GM18502 (cell line): ENCODE measurements around the gene CCDC61.
A peak's percentile ranks its signal among the peaks of the same experiment; 100 is the strongest.

Experiments
- ATAC-seq: cut with Tn5 transposase; IDR thresholded peaks from one replicate; pipeline ENCODE4 v1.9.1; 2021; ENCODE audit warnings: mild to moderate bottlenecking; ENCODE audit not compliant: unreplicated experiment, poor library complexity

CCDC61 gene

DNA sequence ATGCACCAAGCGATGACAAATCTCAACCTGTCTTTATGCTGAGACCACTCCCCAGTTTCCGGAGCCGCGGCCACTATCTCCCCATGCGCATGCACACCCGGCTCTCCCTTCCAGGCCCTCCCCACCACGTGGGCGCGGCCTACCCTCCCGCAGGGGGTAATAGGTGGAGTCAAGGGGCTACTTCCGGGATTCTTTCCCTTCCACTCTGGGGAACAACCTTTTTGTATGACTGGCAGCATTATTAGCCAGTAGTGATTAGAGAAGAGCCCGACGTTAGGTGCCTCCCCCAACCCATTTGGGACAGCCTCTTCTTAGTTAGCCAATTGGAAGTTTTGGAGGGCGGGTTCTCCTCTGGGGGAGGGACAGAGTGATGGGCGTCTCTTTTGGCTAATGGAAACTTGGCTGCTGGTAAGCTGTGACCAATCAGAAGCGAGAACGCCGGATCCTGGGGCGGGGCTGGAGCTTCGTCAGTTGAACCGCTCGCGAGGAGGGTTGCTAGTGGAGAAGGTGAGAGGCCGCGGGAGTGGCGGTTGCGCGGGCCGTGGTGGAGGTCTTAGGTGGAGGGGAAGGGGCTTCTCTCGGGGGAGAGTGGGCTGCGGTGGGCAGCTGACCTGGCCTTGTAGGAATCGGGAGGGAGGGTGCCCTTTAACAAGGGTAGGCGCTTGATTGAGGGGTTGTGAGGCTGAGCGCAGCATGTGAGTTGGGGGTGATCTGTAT lies at the start of gene CCDC61:
CCDC61 (plus strand) TSS at position 470 of the 717 bp plus-strand sequence. CDS start 7,552 bp downstream, outside the sequence.
- ATAC-seq = peak; percentile 94

- ATAC-seq = no peak
These were observed 47.3 kb upstream of the CCDC61 start for GRCh38 chr19:45947926-45948325.

- no peak for ATAC-seq
These were observed 43.0 kb upstream of the CCDC61 start for GRCh38 chr19:45952341-45952685.

- no peak for ATAC-seq
These were observed 42.4 kb upstream of the CCDC61 start for GRCh38 chr19:45952686-45953505.

DNA sequence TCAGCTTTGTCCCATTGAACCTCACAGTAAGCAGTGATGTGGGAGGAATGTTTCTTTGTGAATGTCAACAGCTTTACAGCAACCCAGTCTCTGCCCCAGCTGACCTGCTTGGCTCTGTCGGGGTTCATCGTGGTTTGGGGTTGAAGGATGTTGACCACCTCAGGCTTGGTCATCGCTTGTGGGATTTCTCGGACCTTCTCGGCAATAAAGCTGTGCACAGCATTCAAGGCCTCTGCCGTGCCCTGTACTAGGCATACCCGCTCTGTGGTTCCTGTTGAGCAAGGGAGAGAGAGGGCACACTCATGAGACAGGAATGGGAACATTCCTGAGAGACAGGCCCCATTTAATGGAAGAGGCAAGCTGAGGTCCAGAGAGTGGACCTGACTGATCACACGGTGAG lies 41.6 kb upstream of the CCDC61 start:
- ATAC-seq = no peak

DNA sequence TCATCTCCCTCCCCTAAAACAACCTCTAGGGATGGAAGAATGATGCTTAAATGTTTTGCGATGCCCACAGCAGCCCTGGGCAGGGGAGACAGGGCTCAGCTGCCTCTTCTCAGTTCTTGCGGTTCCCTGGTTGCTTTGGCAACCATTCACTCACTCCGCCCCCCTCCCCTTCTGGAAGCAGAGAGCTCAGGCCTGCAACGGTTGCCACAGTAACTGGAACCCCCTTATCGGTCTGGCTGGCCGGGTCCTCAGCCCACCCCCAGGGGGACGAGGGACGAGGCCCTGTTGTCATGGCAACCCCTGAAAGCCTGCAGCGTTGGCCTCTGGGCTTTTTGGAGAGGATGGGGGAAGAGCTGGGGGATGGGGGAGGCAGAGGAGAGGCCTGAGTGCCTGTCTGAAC lies 41.1 kb upstream of the CCDC61 start:
- ATAC-seq = no peak

GRCh38 chr19:45955905-45956608 lies 39.2 kb upstream of the CCDC61 start:
- ATAC-seq = no peak

GRCh38 chr19:45958320-45958719 lies 36.9 kb upstream of the CCDC61 start:
- no peak for ATAC-seq

GRCh38 chr19:45958769-45959516 lies 36.3 kb upstream of the CCDC61 start:
- ATAC-seq = no peak

DNA sequence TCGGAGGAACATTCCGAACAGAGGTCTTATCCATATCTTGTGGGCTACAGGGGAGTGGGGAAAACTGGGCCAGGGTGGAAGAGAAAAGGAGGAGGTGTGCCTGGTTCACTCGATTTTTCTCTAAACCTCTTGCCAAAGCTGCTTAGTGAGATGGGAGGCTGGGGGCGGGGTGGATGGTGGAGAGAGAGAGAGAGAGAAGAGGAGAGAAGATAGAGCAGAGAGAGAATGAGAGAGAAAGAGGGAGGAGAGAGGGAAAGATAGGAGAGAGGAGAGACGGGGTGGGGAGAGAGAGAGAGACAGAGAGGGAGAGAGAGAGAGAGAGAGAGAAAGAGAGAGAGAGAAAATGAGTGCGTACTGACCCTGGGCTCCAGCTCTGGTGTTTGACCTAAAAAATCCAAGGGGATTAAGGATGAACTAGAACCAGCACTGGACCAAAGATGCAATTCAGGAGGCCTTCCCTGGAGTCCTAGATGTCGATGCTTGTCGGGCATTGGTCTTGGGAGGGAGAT lies 35.7 kb upstream of the CCDC61 start:
- no peak for ATAC-seq

DNA sequence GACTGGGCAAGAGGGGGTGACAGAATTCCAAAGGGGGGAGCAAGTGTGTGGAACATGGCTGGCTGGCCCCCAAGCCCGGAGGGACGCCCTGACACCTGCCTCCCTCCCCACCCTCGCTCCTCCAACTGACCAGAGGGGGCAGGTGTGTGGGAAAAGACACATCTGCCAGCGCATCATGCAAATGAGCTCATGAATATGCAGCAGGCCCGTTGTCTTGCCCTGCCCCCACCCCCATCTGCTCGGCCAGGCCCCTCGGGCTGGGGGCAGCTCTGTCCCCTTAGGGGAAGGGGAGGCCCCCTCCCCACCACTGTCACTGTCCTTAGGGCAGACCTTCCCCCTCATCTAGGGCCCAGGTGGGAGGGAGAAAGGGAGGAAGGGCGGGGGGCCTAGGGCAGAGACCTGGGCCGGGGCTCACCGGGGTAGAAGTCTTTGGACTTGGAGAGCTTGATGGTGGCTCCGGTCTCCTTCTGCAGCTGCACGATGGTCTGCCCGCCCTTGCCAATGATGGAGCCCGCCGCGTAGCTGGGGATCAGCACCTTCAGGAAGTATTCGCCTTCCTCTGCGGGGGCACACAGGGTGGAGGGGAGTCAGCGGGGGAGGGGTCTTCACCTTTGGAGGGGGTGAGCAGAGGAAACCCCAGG lies 34.6 kb upstream of the CCDC61 start:
- ATAC-seq = no peak

DNA sequence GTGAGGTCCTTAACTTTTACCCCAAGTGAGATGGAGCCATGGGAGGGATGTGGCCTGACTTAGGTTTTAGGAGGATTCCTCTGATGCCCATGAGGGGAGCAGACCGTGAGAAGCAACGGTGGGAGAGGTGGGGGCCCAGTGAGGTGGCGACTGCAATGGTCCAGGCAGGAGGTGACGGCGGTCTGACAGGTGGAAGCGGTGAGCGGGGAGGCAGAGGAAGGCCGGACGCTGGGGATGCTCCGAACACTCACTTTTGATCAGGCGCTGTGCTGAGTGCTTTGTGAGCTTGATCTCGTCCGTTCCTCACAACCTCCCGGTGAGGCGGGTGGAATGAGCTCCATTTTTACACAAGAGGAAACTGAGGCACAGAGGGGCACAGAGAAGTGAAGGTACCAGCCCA lies 33.2 kb upstream of the CCDC61 start:
- ATAC-seq = no peak

- no peak for ATAC-seq
These were observed 28.0 kb upstream of the CCDC61 start for GRCh38 chr19:45967246-45967645.

GRCh38 chr19:45968626-45969025 lies 26.6 kb upstream of the CCDC61 start:
- no peak for ATAC-seq

GRCh38 chr19:45969676-45970075 lies 25.6 kb upstream of the CCDC61 start:
- ATAC-seq = no peak

DNA sequence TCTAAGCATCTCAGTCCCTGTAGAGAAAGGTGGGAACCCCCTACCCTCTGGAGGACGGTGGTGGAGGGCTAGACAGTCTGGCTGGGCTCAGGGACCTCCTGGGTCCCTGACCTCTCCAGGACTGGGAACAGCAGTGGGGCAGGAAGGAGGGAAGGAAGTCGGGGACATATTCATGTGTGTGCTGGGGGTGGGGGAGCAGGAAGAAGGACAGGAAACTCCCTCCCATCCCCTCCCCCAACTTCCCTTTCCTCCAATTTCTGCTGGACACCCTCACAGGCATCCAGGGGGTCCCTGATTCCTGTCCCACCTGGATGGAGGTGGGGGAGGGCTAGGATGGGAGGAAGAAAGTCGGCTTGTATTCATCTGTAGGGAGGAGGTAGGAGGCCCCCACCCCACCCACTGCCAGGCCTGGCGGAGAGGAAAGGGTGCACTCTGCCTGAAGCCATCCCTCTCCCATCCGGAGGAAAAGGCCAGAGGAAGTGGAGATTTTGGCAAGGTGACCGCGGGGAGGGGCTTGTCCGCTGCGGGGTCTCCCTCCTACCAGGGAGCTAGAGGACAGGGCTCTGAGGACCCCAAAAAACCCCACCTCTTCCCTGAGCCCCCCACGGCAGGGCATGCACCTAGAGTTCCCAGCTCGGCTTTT lies 23.9 kb upstream of the CCDC61 start:
- ATAC-seq = no peak

DNA sequence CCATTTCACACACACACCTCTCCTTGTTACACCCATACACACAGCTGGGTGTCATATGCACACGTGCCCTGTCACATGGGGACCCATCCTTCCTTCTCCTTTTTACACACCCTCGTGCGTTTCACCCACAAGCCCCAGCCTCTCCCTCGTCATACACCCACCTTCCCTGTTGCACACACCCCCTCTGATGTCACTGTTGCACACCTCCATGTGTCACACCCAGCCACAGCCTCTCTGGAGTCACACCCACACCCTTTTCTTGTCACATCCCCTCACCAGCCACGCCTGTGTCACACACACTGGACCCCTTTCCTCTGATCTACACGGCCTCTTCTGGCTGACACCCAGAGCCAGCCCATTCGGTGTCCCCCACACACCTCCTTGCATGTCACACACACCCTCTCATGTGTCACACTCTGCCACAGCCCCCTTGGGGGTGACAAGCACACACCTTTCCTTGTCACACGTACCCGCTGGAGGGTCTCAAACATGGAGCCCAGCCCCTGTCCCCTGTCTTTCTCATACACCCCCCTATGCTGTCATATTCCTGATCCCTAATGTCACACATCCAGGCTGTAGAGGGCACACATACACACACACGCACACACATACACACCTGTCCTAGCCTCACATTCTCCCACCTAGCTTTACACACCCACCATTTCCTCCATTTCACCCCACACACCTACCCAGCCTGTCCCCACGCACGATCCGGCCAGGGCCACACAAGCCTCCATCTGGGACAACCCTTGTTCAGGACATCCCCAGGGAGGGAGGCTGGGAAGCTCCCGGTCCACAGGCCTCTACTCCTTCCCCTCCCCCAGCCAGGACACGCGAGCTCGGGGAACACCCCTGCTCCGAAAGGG lies 23.0 kb upstream of the CCDC61 start:
- ATAC-seq = no peak

DNA sequence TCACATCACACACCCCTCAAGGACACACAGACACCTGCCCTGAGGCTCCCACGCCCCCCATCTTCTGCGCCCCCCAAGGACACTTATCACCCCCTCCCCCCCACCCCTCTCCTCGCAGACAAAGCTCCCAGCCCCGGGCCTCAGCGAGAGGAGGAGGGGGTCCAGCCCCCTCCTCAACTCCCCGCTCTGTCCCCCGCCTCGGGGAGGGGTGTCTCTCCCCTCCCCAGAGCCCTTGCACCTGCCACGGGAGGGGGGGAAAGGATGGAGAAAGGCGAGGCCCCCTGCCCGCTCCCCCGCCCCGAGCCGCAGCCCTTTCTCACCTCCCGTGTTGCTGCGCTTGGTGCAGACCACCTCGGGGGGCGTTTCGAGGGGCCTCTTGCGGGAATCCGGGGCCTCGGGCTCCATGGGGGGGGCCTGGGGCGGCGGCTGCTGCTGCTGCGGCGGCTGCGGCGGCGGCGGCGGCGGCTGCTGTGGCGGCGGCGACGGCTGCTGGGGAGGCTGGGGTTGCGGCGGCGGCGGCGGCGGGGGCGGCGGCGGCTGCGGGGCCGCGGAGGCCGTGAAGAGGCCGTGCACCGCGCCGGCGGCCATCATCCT lies 22.2 kb upstream of the CCDC61 start:
- ATAC-seq = no peak
